ENCODE results near the gene PPP1R13B. TPM values are rescaled to one million over a fixed set of nuclear protein-coding genes. Genes with fewer than 3 reads are reported as not detected.

PPP1R13B gene
- total RNA-seq, 4 donors from 2014 or later: 10.4 to 24.6 (median 11.8) TPM

- DNase-seq: no peak
- in situ Hi-C loops (cut with MboI; ENCODE audit: low sequenced_read_pairs in 4 of 4): no loop called here
- no peaks in the 10 kb centered on the region for H3K27me3 ChIP-seq
- no peak overlapping the region for H3K4me3 ChIP-seq
- intact Hi-C loops (cut with DNase I; ENCODE audit: low total_unique reads): no loop called here
- ATAC-seq: peak in 1 of 2 donors; percentile 65
- H3K27ac ChIP-seq: peak overlapping the region; percentile 4 to 56 (median 14)
- TF ChIP-seq POLR2A (IDR thresholded peaks at IDR 0.05) (no peak), CTCF (IDR thresholded peaks at IDR 0.05 in 4 of 5, conservative IDR thresholded peaks at IDR 0.05 in 1 of 5) (no peak)
- H3K9me3 ChIP-seq: no peaks in the 10 kb centered on the region
- H3K36me3 ChIP-seq: no peaks in the 10 kb centered on the region
- peaks cover 9 to 21% of the 10 kb centered on the region in 2 donors for H3K4me1 ChIP-seq
Measured at GRCh38 chr14:103819503-103820307, 27.7 kb downstream of the PPP1R13B start.

GRCh38 chr14:103818870-103819269 lies 28.5 kb downstream of the PPP1R13B start:
- peak overlapping the region in 1 of 4 donors; percentile 20 for H3K27ac ChIP-seq
- ATAC-seq (no peak), DNase-seq (no peak)
- no peaks in the 10 kb centered on the region for H3K36me3 ChIP-seq
- no peaks in the 10 kb centered on the region for H3K9me3 ChIP-seq
- intact Hi-C loops (cut with DNase I; ENCODE audit: low total_unique reads): no loop called here
- no peak for TF ChIP-seq CTCF (IDR thresholded peaks at IDR 0.05 in 4 of 5, conservative IDR thresholded peaks at IDR 0.05 in 1 of 5)
- no peak for TF ChIP-seq POLR2A (IDR thresholded peaks at IDR 0.05)
- no peak overlapping the region for H3K4me3 ChIP-seq
- H3K4me1 ChIP-seq: peaks cover 9 to 21% of the 10 kb centered on the region in 2 donors
- in situ Hi-C loops (cut with MboI; ENCODE audit: low sequenced_read_pairs in 4 of 4): no loop called here
- H3K27me3 ChIP-seq: no peaks in the 10 kb centered on the region

- H3K4me1 ChIP-seq: peaks cover 9 to 21% of the 10 kb centered on the region in 2 donors
- TF ChIP-seq POLR2A (IDR thresholded peaks at IDR 0.05): no peak
- TF ChIP-seq CTCF (IDR thresholded peaks at IDR 0.05 in 4 of 5, conservative IDR thresholded peaks at IDR 0.05 in 1 of 5): no peak
- DNase-seq (no peak), ATAC-seq (no peak)
- intact Hi-C loops (cut with DNase I; ENCODE audit: low total_unique reads) (no loop called here), in situ Hi-C loops (cut with MboI; ENCODE audit: low sequenced_read_pairs in 4 of 4) (no loop called here)
- H3K27ac ChIP-seq: no peak overlapping the region
- H3K27me3 ChIP-seq: no peaks in the 10 kb centered on the region
- H3K36me3 ChIP-seq: no peaks in the 10 kb centered on the region
- H3K4me3 ChIP-seq: no peak overlapping the region
- no peaks in the 10 kb centered on the region for H3K9me3 ChIP-seq
Measured at GRCh38 chr14:103818422-103818821, 29.0 kb downstream of the PPP1R13B start.

- in situ Hi-C loops (cut with MboI; ENCODE audit: low sequenced_read_pairs in 4 of 4): no loop called here
- TF ChIP-seq CTCF (IDR thresholded peaks at IDR 0.05 in 4 of 5, conservative IDR thresholded peaks at IDR 0.05 in 1 of 5) (no peak), POLR2A (IDR thresholded peaks at IDR 0.05) (no peak)
- Histone ChIP-seq H3K27ac (no peak overlapping the region), H3K36me3 (no peaks in the 10 kb centered on the region), H3K9me3 (no peaks in the 10 kb centered on the region), H3K4me3 (no peak overlapping the region), H3K27me3 (no peaks in the 10 kb centered on the region), H3K4me1 (peaks cover 9 to 21% of the 10 kb centered on the region in 2 donors)
- intact Hi-C loops (cut with DNase I; ENCODE audit: low total_unique reads): no loop called here
- peak in 1 of 2 donors; percentile 58 for ATAC-seq
- DNase-seq: no peak
Measured at GRCh38 chr14:103817595-103817994, 29.8 kb downstream of the PPP1R13B start.
